Common myeloid progenitor, CD34-positive (primary cell): ENCODE data around the gene CHCHD2.

Experiments
- CTCF ChIA-PET: fragments of 350-600 bp; sonication (Branson Sonifier 250); formaldehyde crosslinking; loops from one replicate; lab custom pipeline; 2021; ENCODE audit warnings: antibody characterized with exemption; lab: Charles Lee
- POLR2A ChIA-PET: fragments of 350-600 bp; sonication (Branson Sonifier 250); formaldehyde crosslinking; loops from one replicate; lab custom pipeline; 2021; ENCODE audit warnings: antibody characterized with exemption; lab: Charles Lee
- DNase-seq, 3 donors: peaks; one replicate each; pipeline versions ENCODE4 v3.0.0 to v3.0.0-alpha.2; 2013
- H3K27ac ChIP-seq, 2 experiments: 1 replicate in 1 of 2; 2 replicates in 1 of 2; pipeline ENCODE4 v1.7.0; 2013; ENCODE audit warnings: inconsistent platforms in 2 of 2, low read length in 2 of 2, mild to moderate bottlenecking in 2 of 2, low read depth in 1 of 2, moderate library complexity in 1 of 2; ENCODE audit not compliant: severe bottlenecking in 2 of 2, insufficient read depth in 1 of 2, poor library complexity in 1 of 2
- H3K27me3 ChIP-seq, 5 experiments: replicated peaks in 2 of 5; 1 replicate in 3 of 5; 2 replicates in 2 of 5; pipeline versions ENCODE4 v1.6.1 to v1.7.0; 2013; ENCODE audit warnings: low read length in 4 of 5, mild to moderate bottlenecking in 2 of 5, moderate library complexity in 2 of 5, inconsistent platforms in 1 of 5; ENCODE audit not compliant: insufficient read depth in 5 of 5, control insufficient read depth in 4 of 5
- H3K36me3 ChIP-seq, 4 experiments: 1 replicate in 2 of 4; 2 replicates in 2 of 4; pipeline versions ENCODE4 v1.6.1 to v1.7.0; 2013; ENCODE audit warnings: low read length in 3 of 4, control low read depth in 1 of 4, mild to moderate bottlenecking in 1 of 4; ENCODE audit not compliant: control insufficient read depth in 4 of 4, insufficient read depth in 4 of 4
- H3K4me1 ChIP-seq, 4 experiments: 1 replicate in 3 of 4; 2 replicates in 1 of 4; pipeline versions ENCODE4 v1.6.1 to v1.7.1; 2013; ENCODE audit warnings: low read length in 3 of 4, mild to moderate bottlenecking in 3 of 4, control low read depth in 1 of 4, inconsistent platforms in 1 of 4, moderate library complexity in 1 of 4; ENCODE audit not compliant: control insufficient read depth in 4 of 4, insufficient read depth in 4 of 4; ENCODE audit errors: control extremely low read depth in 1 of 4
- H3K4me3 ChIP-seq, 7 experiments: 1 replicate in 4 of 7; 2 replicates in 3 of 7; pipeline versions ENCODE4 v1.5.1 to v1.7.0; 2013; ENCODE audit warnings: mild to moderate bottlenecking in 7 of 7, low read length in 6 of 7, moderate library complexity in 6 of 7, inconsistent platforms in 2 of 7, low read depth in 2 of 7, control low read depth in 1 of 7; ENCODE audit not compliant: insufficient read depth in 4 of 7, control insufficient read depth in 1 of 7; ENCODE audit errors: extremely low read depth in 1 of 7
- H3K9me3 ChIP-seq, 5 experiments: 1 replicate in 4 of 5; 2 replicates in 1 of 5; pipeline versions ENCODE4 v1.6.1 to v1.7.1; 2013; ENCODE audit warnings: low read length in 4 of 5, mild to moderate bottlenecking in 2 of 5, inconsistent platforms in 1 of 5, low read depth in 1 of 5, moderate library complexity in 1 of 5; ENCODE audit not compliant: control insufficient read depth in 4 of 5, insufficient read depth in 2 of 5; ENCODE audit errors: control extremely low read depth in 1 of 5
- WGBS: methylation state at CpG from one replicate; pipeline ENCODE4 v1.1.5; 2013; ENCODE audit not compliant: insufficient coverage; 5-methylcytosine and 5-hydroxymethylcytosine counted together

CHCHD2 gene

GRCh38 chr7:56053993-56054392, 52.3 kb downstream of the CHCHD2 start:
- Histone ChIP-seq H3K27ac (no peak overlapping the region), H3K27me3 (no peaks in the 10 kb centered on the region), H3K36me3 (peaks cover 13 to 55% (median 35%) of the 10 kb centered on the region in 4 experiments), H3K9me3 (no peaks in the 10 kb centered on the region), H3K4me3 (peak overlapping the region in 1 of 7 experiments; percentile 6), H3K4me1 (peaks cover 5 to 34% (median 21%) of the 10 kb centered on the region in 4 experiments)
- no peak for DNase-seq
- POLR2A ChIA-PET: interaction anchor here (0.6 kb wide), 1 partner anchor 48 kb away, joined by 4 read pairs; no protein-coding TSS in a partner anchor
- CTCF ChIA-PET: interaction anchor here (1.6 to 2.9 kb wide), 2 partner anchors 11 to 19 kb away, joined by 4 to 13 read pairs; partner anchors contain the start of gene SUMF2
- WGBS: no CpG with 5 or more reads among the region's 2 CpGs

- H3K27ac ChIP-seq: peak overlapping the region in 1 of 2 experiments; percentile 91
- no peak overlapping the region for H3K4me3 ChIP-seq
- POLR2A ChIA-PET: interaction anchor here (0.9 kb wide), 1 partner anchor 12 kb away, joined by 4 read pairs; no protein-coding TSS in a partner anchor
- 93% methylated on average over 7 of the region's 9 CpGs for WGBS
- CTCF ChIA-PET: interaction anchor here (1.6 to 2.9 kb wide), 2 partner anchors 12 to 20 kb away, joined by 4 to 13 read pairs; partner anchors contain the start of gene SUMF2
- no peaks in the 10 kb centered on the region for H3K9me3 ChIP-seq
- H3K4me1 ChIP-seq: peaks cover 5 to 34% (median 21%) of the 10 kb centered on the region in 4 experiments
- H3K36me3 ChIP-seq: peaks cover 11 to 49% (median 30%) of the 10 kb centered on the region in 4 experiments
- no peak for DNase-seq
- no peaks in the 10 kb centered on the region for H3K27me3 ChIP-seq
These were observed 52.9 kb downstream of the CHCHD2 start for GRCh38 chr7:56053379-56053778.
